Motor neuron (in vitro differentiated cells): Measurements from ENCODE around the gene AHCYL1. TPM values are rescaled to one million over a fixed set of nuclear protein-coding genes. Genes with fewer than 3 reads are reported as not detected.
A peak's percentile ranks its signal among the peaks of the same experiment; 100 is the strongest.

Experiments
- ATAC-seq, 8 experiments: fragments of 200-7000 bp; cut with Tn5 transposase; replicated peaks in 6 of 8; 2 replicates each; pipeline ENCODE4 v1.8.0; 2021; ENCODE audit warnings: mild to moderate bottlenecking in 8 of 8, moderate library complexity in 8 of 8
- H3K27ac ChIP-seq, 2 donors: fragments of 250-450 bp; sonication (Bioruptor Pico); 2 replicates each; pipeline ENCODE4 v1.9.0; 2021; ENCODE audit warnings: antibody characterized with exemption in 2 of 2, mild to moderate bottlenecking in 2 of 2, moderate library complexity in 1 of 2
- H3K4me1 ChIP-seq, 2 donors: fragments of 250-450 bp; sonication (Bioruptor Pico); replicated peaks in 1 of 2; 2 replicates each; pipeline ENCODE4 v1.6.1; 2021; ENCODE audit warnings: antibody characterized with exemption in 2 of 2, mild to moderate bottlenecking in 2 of 2, moderate library complexity in 1 of 2
- H3K4me3 ChIP-seq, 5 donors: fragments of 250-450 bp; sonication (Bioruptor Pico); 2 replicates each; pipeline ENCODE4 v1.9.0; 2021; ENCODE audit warnings: antibody characterized with exemption in 5 of 5, mild to moderate bottlenecking in 5 of 5, moderate library complexity in 4 of 5
- WGBS, 10 experiments: fragments of 450-650 bp; shearing (Covaris generic); methylation state at CpG; one replicate each; pipeline ENCODE4 v1.0.0; 2022; 5-methylcytosine and 5-hydroxymethylcytosine counted together
- in situ Hi-C, 9 experiments: fragments of 400-800 bp; cut with MboI; loops; one replicate each; pipeline ENCODE4 v1.15.0; 2021; ENCODE audit warnings: low sequenced_read_pairs in 9 of 9, low pct_unique_long_range_greater_than_20kb in 2 of 9; ENCODE audit not compliant: unreplicated experiment in 9 of 9
- total RNA-seq, 8 experiments: library from RNA; unstranded; fragments of 300-600 nt; gene quantifications; 2 replicates each; pipeline versions ENCODE4 v1.2.3 to v1.2.4, GENCODE V29; 2022

AHCYL1 gene
- total RNA-seq, 8 experiments from 2014 or later, result 33.7 to 96.8 (median 56.7) TPM

GRCh38 chr1:110049801-110050601, 65.4 kb downstream of the AHCYL1 start:
- H3K27ac ChIP-seq, result no peak overlapping the region

GRCh38 chr1:110050602-110051261, 66.2 kb downstream of the AHCYL1 start:
- ATAC-seq, result peak in 2 of 8 experiments; percentile 81 to 83
- Histone ChIP-seq H3K27ac (no peak overlapping the region), H3K4me3 (no peak overlapping the region), H3K4me1 (no peaks in the 10 kb centered on the region)
- in situ Hi-C loops, result loop anchor here in 1 of 9 experiments (25.0 kb wide), 1 partner anchor 412 kb away; the partner anchor contains the start of gene PROK1
- 25 to 100% (median 83%) methylated on average over 1 to 4 of the region's 4 CpGs; no CpG with 5 or more reads in 1 of the 10 experiments for WGBS, 10 experiments

More at GRCh38 chr1:110049801-110050601, 65.4 kb downstream of the AHCYL1 start:
- in situ Hi-C loops, result loop anchor here in 3 of 9 experiments (25.0 kb wide), 2 partner anchors 287 to 412 kb away; partner anchors contain the start of genes PROK1 (in 3 of the 3) and RBM15 (in 1 of the 3)
- Histone ChIP-seq H3K4me3 (no peak overlapping the region), H3K4me1 (no peaks in the 10 kb centered on the region)
- ATAC-seq, result peak in 1 of 8 experiments; percentile 22
- WGBS, 10 experiments, result 62 to 88% (median 82%) methylated on average over 6 to 11 of the region's 11 CpGs; no CpG with 5 or more reads in 5 of the 10 experiments

GRCh38 chr1:110051262-110051648, 66.7 kb downstream of the AHCYL1 start:
- ATAC-seq, result peak in 2 of 8 experiments; percentile 17 to 29
- Histone ChIP-seq H3K4me3 (no peak overlapping the region), H3K27ac (no peak overlapping the region), H3K4me1 (no peaks in the 10 kb centered on the region)
- in situ Hi-C loops, result loop anchor here in 1 of 9 experiments (25.0 kb wide), 1 partner anchor 411 kb away; the partner anchor contains the start of gene PROK1
- 0 to 100% (median 85%) methylated on average over 1 to 2 of the region's 2 CpGs; no CpG with 5 or more reads in 2 of the 10 experiments for WGBS, 10 experiments

GRCh38 chr1:110053552-110054428, 69.2 kb downstream of the AHCYL1 start:
- H3K4me3 ChIP-seq, result no peak overlapping the region
- WGBS, 10 experiments, result 25 to 100% (median 78%) methylated on average over 1 to 12 of the region's 16 CpGs; no CpG with 5 or more reads in 2 of the 10 experiments
- in situ Hi-C loops, result loop anchor here in 1 of 9 experiments (25.0 kb wide), 1 partner anchor 409 kb away; the partner anchor contains the start of gene PROK1
- ATAC-seq, result peak in 6 of 8 experiments; percentile 69 to 91 (median 78)
- H3K4me1 ChIP-seq, result peaks cover 12 to 14% of the 10 kb centered on the region in 2 donors
- no peak overlapping the region for H3K27ac ChIP-seq

- no peak overlapping the region for H3K27ac ChIP-seq
Measured at GRCh38 chr1:110055493-110056284, 71.1 kb downstream of the AHCYL1 start.

GRCh38 chr1:110056285-110056683, 71.7 kb downstream of the AHCYL1 start:
- H3K27ac ChIP-seq, result no peak overlapping the region
- in situ Hi-C loops, result loop anchor here in 1 of 9 experiments (25.0 kb wide), 1 partner anchor 406 kb away; the partner anchor contains the start of gene PROK1
- 9 to 94% (median 88%) methylated on average over 3 to 4 of the region's 4 CpGs; no CpG with 5 or more reads in 3 of the 10 experiments for WGBS, 10 experiments
- peaks cover 12 to 14% of the 10 kb centered on the region in 2 donors for H3K4me1 ChIP-seq
- ATAC-seq, result peak in 2 of 8 experiments; percentile 48 to 57
- no peak overlapping the region for H3K4me3 ChIP-seq

More at GRCh38 chr1:110055493-110056284, 71.1 kb downstream of the AHCYL1 start:
- ATAC-seq, result no peak
- H3K4me3 ChIP-seq, result no peak overlapping the region
- peaks cover 12 to 14% of the 10 kb centered on the region in 2 donors for H3K4me1 ChIP-seq
- WGBS, 10 experiments, result 10 to 91% (median 83%) methylated on average over 1 to 5 of the region's 5 CpGs; no CpG with 5 or more reads in 1 of the 10 experiments
- in situ Hi-C loops, result loop anchor here in 1 of 9 experiments (25.0 kb wide), 1 partner anchor 407 kb away; the partner anchor contains the start of gene PROK1

GRCh38 chr1:110056776-110057175, 72.2 kb downstream of the AHCYL1 start:
- peak in 2 of 8 experiments; percentile 74 to 77 for ATAC-seq
- no peak overlapping the region for H3K4me3 ChIP-seq
- no peak overlapping the region for H3K27ac ChIP-seq
- in situ Hi-C loops, result loop anchor here in 1 of 9 experiments (25.0 kb wide), 1 partner anchor 406 kb away; the partner anchor contains the start of gene PROK1
- H3K4me1 ChIP-seq, result peaks cover 12 to 14% of the 10 kb centered on the region in 2 donors
- 0 to 100% (median 93%) methylated on average over 1 to 3 of the region's 3 CpGs; no CpG with 5 or more reads in 3 of the 10 experiments for WGBS, 10 experiments

- H3K4me3 ChIP-seq, result no peak overlapping the region
- WGBS, 10 experiments, result 0 to 100% (median 34%) methylated on average over 1 to 5 of the region's 7 CpGs; no CpG with 5 or more reads in 7 of the 10 experiments
- ATAC-seq, result peak in 6 of 8 experiments; percentile 20 to 72 (median 65)
- peaks cover 12 to 14% of the 10 kb centered on the region in 2 donors for H3K4me1 ChIP-seq
- in situ Hi-C loops, result loop anchor here in 1 of 9 experiments (25.0 kb wide), 1 partner anchor 404 kb away; the partner anchor contains the start of gene PROK1
- no peak overlapping the region for H3K27ac ChIP-seq
Measured at GRCh38 chr1:110057963-110058518, 73.5 kb downstream of the AHCYL1 start.

GRCh38 chr1:110058591-110058990, 74.0 kb downstream of the AHCYL1 start:
- WGBS, 10 experiments, result 43 to 100% (median 100%) methylated on average over 1 of the region's 1 CpG; no CpG with 5 or more reads in 4 of the 10 experiments
- ATAC-seq, result no peak
- in situ Hi-C loops, result loop anchor here in 1 of 9 experiments (25.0 kb wide), 1 partner anchor 404 kb away; the partner anchor contains the start of gene PROK1
- Histone ChIP-seq H3K4me1 (peaks cover 12 to 14% of the 10 kb centered on the region in 2 donors), H3K4me3 (no peak overlapping the region), H3K27ac (no peak overlapping the region)

- WGBS, 10 experiments, result 66 to 100% (median 90%) methylated on average over 1 to 4 of the region's 6 CpGs; no CpG with 5 or more reads in 3 of the 10 experiments
- Histone ChIP-seq H3K27ac (no peak overlapping the region), H3K4me1 (peaks cover 12 to 14% of the 10 kb centered on the region in 2 donors), H3K4me3 (no peak overlapping the region)
- ATAC-seq, result no peak
- in situ Hi-C loops, result loop anchor here in 1 of 9 experiments (25.0 kb wide), 1 partner anchor 403 kb away; the partner anchor contains the start of gene PROK1
Measured at GRCh38 chr1:110059133-110059863, 74.7 kb downstream of the AHCYL1 start.
